Heart left ventricle (tissue), 13 donors: ENCODE data around the gene MAPK8IP3.

Source experiments
- CTCF ChIP-seq, 12 donors: fragments of 200-600 bp; sonication (generic) in 4 of 12; IDR thresholded peaks; one replicate each; pipeline versions ENCODE4 v1.5.0 to v1.8.0; 2018 to 2022; ENCODE audit warnings: antibody characterized with exemption in 12 of 12, mild to moderate bottlenecking in 5 of 12
- POLR2A ChIP-seq, 2 donors: fragments of 450-650 bp; IDR thresholded peaks; one replicate each; pipeline ENCODE4 v1.6.1; 2017; ENCODE audit warnings: antibody characterized with exemption in 2 of 2, mild to moderate bottlenecking in 2 of 2, moderate library complexity in 2 of 2
- donor health status: ischemic (EF 13 %, LVEDD 7.1; RV severe dilation, severe dysfunction).
- donor health status: DM: no; HTN: yes; CAD: no.
- donor health status: DM: no; HTN: no; CAD: no.
- donor health status: ischemic (EF 25% LVEDD 6.9; RV normal size, moderate dysfunction).
- donor health status: ischemic (EF 25% LVEDD 5.7; RV mildly dilated, moderate dysfunction).
- donor health status: ischemic (EF 35%, LVEDD 5.7; RV mildly dilated, moderate dysfunction).
- donor health status: nonischemic (EF 11% LVEDD 7.7; RV severe dilation, severe dysfunction).
- donor health status: DM: yes; HTN: yes; CAD: no.
- donor health status: PGD.
- donor health status: ischemic (EF 29% LVEDD 5.4; RV normal size, mild dysfunction).
- donor health status: nonischemic (EF 23%, LVEDD 6.1; RV moderate dilation, normal function).

- TF ChIP-seq CTCF (IDR thresholded peaks at IDR 0.05) (no peak), POLR2A (IDR thresholded peaks at IDR 0.05) (no peak)
Observed at GRCh38 chr16:1740234-1740633, 34.2 kb downstream of the MAPK8IP3 start.
